Posterior vena cava (tissue), 2 donors: ENCODE measurements around the gene THRSP. TPM values are rescaled to one million over a fixed set of nuclear protein-coding genes. Genes with fewer than 3 reads are reported as not detected.
"Not testable (repeated sequence)": the region's sequence is repeated elsewhere in the genome, so short reads cannot be mapped to it uniquely, and the experiment has no call there.

Source experiments
- DNase-seq: peaks from one replicate; pipeline ENCODE4 v3.0.0-alpha.2; 2020; ENCODE audit warnings: low spot score
- intact Hi-C, 2 donors: fragments of 100-400 bp; cut with DNase I; formaldehyde crosslinking; loops; one replicate each; pipeline versions ENCODE4 v1.14.1 to v1.14.2; 2022 to 2023
- total RNA-seq, 2 donors: library from RNA; stranded (reverse); fragmentation: NEBNext Ultra II Directional; extraction: Animal tissue kit (Norgen Biotek cat#: 25700); gene quantifications; one replicate each; pipeline ENCODE4 v1.2.1, GENCODE V29; 2021
- donor health status: DM: yes; HTN: yes; CAD: no.
- donor health status: DM: yes; HTN: yes; CAD: no.

The THRSP gene
- total RNA-seq, 2 donors from 2014 or later: not detected

DNA sequence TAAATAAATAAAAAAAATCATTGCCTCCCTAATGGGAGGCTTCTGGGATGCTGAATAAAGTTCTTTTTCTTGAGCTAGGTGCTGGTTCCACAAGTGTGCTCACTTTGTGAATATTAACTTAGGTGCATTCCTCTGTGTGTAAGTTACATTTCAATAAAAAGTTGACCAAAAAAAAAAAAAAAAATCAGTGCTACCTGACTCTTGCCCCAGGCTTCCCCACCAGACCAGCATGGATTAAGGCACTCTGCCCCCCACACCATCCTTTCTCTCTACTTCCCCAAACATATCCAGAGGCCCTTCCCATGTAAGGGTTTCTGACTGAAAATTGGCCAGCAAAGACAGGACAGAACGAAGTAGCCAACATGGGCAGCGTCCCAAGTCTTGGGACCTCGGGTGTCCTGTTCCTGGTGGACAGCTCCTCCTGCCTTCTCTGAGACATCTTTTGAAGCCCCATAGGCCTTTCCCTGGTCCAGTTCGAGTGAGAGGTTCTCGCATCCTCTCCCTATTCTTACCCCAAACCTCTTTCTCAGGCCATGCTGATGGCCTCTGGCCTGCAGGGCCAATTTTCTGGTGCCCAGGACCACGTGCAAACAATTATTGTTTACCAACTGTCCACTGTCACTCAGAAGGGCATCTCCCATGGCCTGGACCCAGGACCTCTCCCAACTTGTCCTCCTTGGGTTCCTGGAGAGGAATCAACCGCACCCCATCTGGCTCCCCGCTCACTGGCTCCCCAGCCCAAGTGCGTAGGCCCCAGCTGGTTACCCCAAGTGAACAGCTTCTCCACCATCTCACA, 25.6 kb upstream of the THRSP start:
- intact Hi-C loops: no loop called here
- no peak for DNase-seq

DNA sequence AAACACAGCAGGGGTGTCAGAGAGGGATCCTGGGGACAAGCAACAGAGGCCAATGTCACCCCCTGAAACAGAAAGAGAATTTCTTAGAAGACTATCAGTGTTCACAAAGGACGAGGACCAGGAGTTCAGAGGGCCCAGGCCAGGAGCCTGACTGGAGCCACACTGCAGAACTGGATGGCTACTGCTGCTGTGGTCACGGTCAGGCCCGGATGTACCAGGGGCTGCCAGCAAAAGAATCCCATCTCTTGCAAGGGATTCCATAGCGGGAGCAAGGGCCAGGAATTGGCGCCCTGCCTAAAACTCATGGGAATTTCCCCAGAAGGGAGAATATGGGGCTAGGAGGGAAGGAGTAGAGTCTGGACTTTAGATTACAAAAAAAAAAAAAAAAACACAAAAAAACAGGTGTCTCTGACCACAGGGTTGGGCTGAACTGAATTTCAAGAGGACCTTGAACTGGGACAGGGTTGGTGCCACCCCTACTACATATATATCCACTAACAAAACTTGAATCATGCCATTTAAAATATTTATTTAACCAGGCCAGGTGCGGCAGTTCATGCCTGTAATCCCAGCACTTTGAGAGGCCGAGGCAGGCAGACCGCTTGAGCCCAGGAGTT, 24.9 kb upstream of the THRSP start:
- intact Hi-C loops: no loop called here
- DNase-seq: no peak

DNA sequence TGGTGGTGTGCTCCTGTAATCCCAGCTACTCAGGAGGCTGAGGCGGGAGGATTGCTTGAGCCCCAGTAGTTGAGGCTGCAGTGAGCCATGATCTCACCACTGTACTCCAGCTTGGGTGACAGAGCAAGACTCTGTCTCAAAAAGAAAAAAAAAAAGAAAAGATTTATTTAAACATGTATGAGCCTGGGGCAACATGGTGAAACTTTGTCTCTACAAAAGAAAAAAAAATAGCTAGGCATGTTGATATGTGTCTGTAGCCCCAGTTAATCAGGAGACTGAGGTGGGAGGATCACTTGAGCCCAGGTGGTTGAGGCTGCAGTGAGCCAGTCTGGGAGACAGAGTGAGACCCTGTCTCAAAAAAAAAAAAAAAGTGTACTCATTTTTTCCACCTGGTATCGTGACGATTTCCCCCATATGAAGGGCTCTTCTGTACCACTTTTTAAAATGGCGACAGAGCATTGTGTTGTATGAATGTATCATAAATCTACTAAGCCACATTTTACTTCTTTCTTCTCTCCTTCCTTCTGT, 24.2 kb upstream of the THRSP start:
- intact Hi-C loops: no loop called here
- DNase-seq: no peak

DNA sequence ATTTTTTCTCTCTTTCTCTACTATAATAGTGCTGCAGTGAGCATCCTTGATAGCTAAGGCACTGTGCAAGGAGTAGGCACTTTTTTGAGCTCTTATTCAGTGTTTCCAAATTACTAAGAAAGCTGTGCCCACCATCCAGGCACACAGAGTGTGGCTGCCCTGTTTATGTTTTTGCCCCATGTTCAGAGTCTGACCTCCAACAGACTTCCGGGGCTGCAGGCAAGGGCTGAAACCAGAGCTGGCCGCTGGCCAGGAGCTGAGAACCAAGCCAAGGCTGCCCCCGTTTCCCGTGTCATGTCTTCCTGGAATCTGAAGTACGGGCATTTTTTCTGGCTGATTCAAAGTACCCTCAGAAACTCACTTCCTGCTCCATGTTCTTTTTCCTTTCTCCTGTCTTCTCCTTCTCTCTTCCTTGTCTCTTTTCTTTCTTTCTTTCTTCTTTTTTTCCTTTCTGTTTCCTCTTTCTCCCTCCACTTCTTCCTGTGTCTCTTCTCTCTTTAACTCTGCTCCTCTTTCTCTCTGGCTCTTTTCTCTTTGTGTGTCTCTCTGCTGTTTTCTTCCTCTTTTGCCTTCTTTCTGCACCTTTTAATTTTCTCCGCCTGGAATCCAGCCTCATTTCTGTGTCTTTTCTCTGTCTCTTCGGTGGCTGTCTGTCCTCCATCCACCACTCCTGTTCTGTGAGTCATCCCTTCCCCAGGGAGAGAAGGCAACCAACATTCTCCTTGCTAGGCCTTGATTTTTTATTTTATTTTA, 23.6 kb upstream of the THRSP start:
- intact Hi-C loops: no loop called here
- peak; percentile 91 for DNase-seq

DNA sequence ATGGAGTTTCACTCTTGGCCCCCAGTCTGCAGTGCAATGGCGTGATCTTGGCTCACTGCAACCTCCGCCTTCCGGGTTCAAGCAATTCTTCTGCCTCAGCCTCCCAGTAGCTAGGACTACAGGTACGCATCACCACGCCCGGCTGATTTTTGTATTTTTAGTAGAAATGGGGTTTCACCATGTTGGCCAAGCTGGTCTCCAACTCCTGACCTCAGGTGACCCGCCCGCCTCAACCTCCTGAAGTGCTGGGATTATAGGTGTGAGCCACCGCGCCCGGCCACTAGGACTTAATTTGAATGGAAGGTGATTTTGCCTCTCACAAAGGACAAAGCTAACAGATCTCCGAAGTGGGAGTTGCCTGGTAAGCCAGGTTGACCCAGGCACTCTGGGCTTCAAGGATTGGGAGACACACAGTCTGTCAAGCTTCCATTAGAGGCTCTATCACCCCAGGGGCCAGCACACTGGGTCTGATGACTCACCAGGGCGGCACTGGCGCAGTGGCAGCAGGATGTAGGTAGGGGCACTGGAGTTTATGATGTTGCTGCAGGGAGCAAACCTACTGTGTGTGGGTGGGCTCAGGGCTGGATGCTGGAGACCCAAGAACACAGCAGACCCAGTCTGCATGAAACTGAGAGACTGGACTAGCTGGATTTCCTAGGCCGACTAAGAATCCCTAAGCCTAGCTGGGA, 22.8 kb upstream of the THRSP start:
- no peak for DNase-seq
- intact Hi-C loops: no loop called here

DNA sequence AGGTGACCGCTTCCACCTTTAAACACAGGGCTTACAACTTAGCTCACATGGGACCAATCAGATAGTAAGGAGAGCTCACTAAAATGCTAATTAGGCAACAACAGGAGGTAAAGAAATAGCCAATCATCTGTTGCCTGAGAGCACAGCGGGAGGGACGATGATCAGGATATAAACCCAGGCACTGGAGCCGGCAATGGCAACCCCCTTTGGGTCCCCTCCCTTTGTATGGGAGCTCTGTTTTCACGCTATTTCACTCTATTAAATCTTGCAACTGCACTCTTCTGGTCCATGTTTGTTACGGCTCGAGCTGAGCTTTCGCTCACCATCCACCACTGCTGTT, 22.3 kb upstream of the THRSP start:
- intact Hi-C loops, DNase-seq: not testable (repeated sequence)

DNA sequence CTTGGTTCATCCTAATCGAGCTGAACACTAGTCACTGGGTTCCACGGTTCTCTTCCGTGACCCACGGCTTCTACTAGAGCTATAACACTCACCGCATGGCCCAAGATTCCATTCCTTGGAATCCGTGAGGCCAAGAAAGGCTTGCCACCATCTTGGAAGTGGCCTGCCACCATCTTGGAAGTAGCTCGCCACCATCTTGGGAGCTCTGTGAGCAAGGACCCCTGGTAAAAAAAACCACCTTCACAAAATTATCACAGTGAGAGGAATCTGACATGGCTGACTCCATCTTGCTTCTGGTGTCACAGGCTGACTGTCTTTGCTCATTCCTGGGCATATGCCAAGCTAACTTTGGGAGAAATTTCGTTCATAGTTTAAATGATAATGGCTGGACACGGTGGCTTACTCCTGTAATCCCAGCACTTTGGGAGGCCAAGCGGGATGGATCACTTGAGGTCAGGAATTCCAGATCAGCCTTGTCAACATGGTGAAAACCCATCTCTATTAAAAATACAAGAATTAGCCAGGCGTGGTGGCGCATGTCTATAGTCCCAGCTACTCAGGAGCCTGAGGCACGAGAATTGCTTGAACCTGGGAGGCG, 21.7 kb upstream of the THRSP start:
- intact Hi-C loops: no loop called here
- no peak for DNase-seq

DNA sequence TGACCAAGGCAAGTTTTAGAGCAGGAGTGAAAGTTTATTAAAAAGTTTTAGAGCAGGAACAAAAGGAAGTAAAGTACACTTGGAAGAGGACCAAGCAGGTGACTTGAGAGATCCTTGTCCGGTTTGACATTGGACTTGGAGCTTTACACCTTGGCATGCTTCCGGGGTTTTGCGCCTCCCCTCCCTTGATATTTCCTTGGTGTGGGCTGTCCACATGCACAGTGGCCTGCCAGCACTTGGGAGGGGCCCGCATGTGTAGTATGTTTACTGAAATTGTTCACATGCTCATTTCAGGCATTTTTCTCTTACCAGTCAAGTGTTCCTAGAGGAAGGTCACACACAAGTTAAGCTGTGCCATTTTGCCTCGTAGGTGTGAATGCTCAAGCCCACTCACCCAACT, 19.0 kb upstream of the THRSP start:
- intact Hi-C loops: no loop called here
- no peak for DNase-seq

DNA sequence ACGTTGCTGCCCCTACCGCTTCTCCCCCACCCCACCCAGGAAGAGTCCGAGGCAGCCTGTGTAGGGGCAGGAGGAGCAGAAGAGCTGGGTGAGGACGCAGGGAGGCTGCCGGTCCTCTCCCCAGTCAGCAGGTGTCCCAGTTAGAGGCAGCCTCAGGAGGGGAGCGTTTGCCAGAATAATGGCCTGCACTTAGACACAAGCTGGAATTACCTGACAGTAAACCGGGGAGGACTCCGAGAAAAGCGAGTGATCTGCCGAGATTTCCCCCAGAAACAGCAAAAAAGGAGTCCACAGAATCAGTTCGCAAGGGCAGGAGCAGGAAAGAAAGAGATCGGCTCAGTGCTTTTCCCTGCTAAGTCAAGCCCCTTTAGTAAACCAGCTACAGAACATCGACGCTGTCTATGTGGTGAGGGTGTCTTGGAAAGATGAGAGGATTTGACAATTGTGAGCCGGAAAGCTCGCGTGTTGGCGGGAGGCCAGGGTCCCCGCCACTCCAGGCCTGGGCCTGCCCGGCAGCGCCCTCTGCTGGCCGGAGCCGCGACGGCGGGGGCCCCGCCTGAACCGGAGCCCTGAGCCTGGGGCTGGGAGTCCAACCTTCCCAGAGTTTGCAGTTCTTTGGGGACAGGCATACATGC, 17.7 kb upstream of the THRSP start:
- peak; percentile 94 for DNase-seq
- intact Hi-C loops: no loop called here

DNA sequence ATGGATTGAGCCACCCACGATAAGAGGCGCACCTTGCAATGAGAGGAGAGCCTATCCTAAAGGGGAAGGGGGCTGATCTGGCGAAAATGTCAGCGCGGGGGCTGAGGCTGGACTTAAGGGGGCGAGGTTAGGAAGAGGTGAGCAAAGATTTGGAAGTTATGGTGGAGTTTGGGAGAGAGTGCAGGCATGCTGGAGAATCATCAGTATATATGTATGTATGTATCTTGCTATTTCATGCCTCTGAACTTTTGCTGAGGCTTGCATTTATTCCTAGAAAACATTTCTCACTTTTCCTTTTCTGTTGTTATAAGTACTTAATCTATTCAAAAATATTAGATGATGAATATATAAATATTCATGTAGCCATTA, 17.2 kb upstream of the THRSP start:
- intact Hi-C loops: no loop called here
- DNase-seq: no peak

DNA sequence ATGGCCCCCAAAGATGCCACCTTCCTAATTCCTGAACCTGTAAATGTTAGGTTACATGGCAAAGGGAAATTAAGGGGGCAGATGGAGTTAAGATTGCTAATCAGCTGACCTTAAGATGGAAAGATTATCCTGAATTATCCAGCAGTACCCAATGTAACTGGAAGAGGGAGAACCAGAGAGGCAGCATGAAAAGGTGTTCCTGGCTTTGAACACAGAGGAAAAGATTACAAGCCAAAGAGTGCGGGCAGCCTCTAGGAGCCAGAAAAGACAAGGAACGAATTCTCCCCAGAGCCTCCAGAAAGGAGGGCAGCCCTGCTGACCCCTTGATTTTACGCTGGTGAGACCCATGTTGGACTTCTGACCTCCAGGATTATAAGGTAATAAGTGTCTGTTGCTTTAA, 15.1 kb upstream of the THRSP start:
- no peak for DNase-seq
- intact Hi-C loops: no loop called here

DNA sequence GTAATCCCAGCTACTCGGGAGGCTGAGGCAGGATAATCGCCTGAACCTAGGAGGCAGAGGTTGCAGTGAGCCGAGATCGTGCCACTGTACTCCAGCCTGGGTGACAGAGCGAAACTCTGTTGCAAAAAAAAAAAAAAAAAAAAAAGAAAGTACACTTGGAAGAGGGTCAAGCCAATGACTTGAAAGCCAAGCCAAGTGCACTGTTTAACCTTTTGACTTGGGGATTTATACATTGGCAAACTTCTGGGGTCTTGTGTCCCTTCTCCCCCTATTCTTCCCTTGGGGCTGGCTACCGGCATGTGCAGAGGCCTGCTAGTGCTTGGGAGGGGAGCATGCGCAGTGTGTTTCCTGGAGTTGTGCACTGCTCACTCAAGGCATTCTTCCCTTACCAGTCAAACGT, 14.3 kb upstream of the THRSP start:
- no peak for DNase-seq
- intact Hi-C loops: no loop called here

DNA sequence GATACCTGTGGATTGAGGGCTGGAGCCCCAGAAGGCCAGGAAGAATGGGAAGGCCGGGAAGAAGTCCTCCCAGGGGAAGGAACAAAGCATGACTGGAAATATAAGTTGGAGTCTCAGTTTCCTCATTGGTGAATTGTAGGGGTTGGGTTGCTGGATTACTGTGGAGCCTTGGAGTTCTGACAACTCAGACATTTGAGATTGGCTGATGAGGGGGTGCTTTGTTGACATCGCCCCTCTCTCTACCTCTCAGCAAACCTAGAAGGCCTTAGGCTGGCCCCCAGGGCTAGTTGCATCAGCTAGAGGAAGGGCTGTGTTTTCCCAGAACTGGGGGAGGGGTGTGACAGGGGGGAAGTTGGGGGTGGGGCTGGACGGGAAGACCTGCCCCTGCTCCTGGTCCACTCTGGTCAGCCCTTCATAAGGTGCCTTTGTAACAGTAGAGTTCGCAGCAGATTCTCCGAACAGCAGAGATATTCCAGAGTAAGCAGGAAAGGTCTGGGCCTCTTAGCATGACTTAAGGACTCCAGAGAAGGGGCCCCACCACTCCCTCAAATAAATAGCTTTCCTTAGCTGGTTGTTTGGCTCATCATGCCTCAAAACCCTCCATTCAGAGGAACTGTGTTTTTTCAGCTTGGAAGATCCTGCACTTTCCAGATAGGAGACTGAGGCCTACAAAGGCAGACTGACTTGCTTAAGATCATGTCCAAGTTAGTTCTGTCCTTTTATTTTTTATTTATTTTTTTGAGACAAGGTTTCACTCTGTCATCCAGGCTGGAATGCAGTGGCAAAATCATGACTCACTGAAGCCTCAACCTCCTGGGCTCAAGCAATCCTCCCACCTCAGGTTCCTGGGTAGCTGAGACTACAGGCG, 12.5 kb upstream of the THRSP start:
- intact Hi-C loops: no loop called here
- DNase-seq: no peak

DNA sequence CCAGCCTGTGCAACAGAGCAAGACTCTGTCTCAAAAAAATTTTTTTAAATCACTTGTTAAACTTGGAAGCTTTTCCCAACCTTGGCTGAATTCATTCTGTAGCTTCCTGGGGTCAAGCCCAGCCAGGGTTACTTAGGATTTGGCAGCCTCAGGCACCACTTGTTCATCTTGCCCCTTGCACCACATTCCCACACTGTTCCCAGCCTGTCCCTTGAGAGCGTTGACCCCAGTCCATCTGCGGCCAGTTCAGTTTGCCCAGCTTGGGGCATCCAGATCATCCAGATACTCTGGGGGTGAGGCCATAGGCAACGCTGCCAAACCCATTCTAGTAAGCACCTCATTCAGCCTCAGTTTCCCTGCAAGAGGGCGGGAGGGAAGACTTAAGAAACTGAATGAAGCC, 8.7 kb upstream of the THRSP start:
- intact Hi-C loops: no loop called here
- no peak for DNase-seq

DNA sequence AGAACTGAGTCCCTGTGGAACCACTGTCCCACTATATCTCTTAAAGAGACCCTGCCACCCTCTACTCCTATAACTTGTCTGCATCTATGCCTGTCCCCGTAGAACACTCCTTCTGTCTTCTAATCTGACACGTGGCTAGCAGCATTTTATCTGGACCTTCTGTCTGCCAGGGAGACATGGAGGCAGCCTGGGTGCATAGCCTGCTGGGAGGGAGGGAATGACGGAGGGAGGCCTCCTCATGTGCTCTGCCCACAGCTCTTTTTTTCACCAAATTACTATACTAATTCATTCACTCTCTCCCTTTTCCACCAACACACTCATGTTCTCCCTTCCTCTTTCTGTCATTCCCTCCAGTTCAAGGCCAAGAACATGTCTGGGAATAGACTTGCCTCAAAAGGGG, 7.6 kb upstream of the THRSP start:
- intact Hi-C loops: no loop called here

DNA sequence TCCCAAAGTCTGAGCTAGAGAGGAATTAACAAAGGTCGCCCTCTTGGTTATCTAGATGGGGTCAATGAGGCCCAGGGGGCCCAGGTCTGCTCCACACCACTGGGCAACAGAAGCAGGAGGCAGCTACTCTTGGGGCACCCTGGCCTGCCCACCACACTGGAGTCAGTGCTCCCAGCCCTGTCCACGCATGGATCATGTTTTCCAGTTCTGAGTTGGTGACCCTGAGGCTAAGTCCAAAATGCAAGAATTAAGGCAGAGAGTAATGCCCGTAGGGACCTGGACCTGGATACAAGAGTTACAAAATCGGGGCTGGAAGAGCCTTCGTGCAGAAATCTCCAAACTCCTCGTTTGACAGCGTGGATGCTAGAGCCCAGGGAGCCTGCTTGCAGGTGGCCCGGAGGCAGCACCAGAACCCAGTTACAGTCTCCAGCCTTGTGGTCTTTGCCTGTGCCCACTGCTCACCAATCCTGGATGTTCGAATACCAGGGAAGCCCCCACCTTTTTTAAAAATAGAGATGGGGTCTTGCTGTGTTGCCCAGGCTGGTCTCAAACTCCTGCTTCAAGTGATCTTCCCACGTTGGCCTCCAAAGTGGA, 6.1 kb upstream of the THRSP start:
- intact Hi-C loops: no loop called here
- DNase-seq: no peak

More for the DNA sequence above, 7.6 kb upstream of the THRSP start:
- DNase-seq: no peak

DNA sequence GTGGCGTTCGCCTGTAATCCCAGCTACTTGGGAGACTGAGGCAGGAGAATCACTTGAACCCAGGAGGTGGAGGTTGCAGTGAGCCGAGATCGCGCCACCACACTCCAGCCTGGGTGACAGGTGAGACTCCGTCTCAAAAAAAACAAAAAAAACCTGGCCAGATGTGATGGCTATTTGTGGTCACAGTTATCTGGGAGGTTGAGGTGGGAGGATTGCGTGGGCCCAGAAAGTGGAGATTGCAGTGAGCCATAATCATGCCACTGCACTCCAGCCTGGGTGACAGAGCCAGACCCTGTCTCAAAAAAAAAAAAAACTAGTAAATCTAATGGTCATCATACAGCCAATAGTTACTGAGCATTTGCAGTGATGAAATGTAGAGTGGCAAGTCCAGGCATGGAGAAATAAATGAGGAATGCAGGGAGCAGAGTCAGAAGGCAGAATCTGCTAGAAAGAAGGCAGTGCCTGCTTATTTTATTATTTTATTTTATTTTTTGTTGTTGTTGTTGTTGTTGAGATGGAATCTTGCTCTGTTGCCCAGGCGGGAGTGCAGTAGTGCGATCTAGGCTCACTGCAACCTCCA, 3.8 kb upstream of the THRSP start:
- peak; percentile 13 for DNase-seq
- intact Hi-C loops: not testable (repeated sequence)
